AG09319 (cell line): ENCODE results near the gene SLC34A3.

ENCODE experiments used
- DNase-seq: peaks from one replicate; pipeline ENCODE4 v3.0.0-alpha.2; 2010; ENCODE audit warnings: low read depth; ENCODE audit errors: extremely low read depth
- TF ChIP-seq, protein P1 (sequence below): IDR thresholded peaks from 2 replicates; pipeline ENCODE4 v1.5.1; 2011; ENCODE audit warnings: low read depth, mild to moderate bottlenecking, inconsistent platforms, low read length, moderate library complexity

SLC34A3 gene

DNA sequence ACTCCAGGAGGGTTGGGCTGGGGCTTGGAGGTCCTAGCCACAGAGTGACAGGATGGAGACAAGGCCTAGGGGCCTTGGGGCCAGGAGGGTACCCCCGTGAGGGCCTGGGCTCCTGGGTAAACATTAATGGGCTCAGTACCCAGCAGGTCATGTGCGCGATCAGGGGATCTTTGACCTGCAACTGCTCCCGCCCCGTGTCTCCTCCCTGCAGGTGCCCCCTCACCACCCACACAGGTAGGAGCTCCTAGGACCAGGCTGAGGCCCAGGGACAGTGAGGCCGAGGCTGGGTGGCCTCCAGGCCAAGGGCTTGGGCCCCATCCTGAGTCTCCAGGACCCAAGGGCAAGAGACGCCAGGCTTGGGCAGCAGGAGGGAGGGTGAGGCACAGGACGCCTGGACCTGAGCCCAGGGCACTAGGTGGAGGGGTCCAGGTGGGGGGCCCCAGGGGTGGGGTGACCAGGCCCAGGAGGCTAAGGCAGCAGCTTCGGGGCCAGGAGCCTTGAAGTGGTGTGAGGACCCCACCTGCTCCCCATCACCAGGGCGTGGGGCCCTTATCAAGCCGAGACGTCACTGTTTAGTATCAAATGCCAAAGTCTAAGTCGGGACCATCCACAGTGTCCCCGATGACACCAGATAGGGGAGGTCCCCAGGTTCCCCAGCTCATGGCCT is at the start of gene SLC34A3:
Gene SLC34A3 (plus strand): TSS at position 197 of the 667 bp plus-strand sequence. CDS start 802 bp downstream, outside the sequence.
- TF ChIP-seq, protein P1, sequence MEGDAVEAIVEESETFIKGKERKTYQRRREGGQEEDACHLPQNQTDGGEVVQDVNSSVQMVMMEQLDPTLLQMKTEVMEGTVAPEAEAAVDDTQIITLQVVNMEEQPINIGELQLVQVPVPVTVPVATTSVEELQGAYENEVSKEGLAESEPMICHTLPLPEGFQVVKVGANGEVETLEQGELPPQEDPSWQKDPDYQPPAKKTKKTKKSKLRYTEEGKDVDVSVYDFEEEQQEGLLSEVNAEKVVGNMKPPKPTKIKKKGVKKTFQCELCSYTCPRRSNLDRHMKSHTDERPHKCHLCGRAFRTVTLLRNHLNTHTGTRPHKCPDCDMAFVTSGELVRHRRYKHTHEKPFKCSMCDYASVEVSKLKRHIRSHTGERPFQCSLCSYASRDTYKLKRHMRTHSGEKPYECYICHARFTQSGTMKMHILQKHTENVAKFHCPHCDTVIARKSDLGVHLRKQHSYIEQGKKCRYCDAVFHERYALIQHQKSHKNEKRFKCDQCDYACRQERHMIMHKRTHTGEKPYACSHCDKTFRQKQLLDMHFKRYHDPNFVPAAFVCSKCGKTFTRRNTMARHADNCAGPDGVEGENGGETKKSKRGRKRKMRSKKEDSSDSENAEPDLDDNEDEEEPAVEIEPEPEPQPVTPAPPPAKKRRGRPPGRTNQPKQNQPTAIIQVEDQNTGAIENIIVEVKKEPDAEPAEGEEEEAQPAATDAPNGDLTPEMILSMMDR = no peak
- DNase-seq = no peak

DNA sequence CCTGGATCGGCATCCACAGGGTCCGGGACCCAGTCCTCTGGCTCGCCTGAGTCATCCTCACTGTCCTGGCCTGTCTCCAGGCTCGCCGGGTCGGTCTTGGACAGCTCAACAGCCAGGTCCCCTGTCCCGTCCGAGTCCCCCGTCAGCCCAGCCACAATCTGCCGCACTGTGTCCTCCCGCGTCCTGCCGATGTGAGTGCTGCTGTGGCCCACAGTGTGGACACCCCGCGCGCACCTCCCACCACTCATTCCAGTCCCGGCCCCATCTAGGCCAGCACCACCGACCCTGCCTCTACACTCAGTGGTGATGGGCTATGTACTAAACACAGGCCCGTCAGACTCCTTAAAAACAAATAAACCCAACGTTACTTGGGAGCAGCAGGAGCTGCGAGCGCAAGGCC is 49.0 kb upstream of the SLC34A3 start:
- TF ChIP-seq, protein P1 = no peak
- no peak for DNase-seq

DNA sequence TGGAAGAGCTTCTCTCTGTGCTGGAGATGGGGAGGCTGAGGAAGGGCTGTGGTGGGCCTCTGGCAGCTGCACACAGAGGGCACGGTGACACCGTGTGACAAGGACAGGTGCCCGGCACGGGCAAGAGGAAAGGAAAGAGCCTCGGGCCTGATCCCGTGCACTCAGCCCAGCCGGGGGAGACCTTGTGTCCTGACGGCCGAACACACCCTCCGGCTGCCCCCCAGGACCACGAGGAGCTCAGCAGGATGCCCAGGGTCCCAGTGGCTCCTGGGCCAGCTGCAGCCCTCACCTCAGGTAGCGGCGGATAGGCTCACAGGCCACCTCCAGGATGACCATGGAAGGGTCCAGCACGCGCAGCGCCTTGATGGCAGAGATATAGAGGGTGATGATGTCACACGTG is 47.9 kb upstream of the SLC34A3 start:
- DNase-seq = no peak
- TF ChIP-seq, protein P1 = no peak

DNA sequence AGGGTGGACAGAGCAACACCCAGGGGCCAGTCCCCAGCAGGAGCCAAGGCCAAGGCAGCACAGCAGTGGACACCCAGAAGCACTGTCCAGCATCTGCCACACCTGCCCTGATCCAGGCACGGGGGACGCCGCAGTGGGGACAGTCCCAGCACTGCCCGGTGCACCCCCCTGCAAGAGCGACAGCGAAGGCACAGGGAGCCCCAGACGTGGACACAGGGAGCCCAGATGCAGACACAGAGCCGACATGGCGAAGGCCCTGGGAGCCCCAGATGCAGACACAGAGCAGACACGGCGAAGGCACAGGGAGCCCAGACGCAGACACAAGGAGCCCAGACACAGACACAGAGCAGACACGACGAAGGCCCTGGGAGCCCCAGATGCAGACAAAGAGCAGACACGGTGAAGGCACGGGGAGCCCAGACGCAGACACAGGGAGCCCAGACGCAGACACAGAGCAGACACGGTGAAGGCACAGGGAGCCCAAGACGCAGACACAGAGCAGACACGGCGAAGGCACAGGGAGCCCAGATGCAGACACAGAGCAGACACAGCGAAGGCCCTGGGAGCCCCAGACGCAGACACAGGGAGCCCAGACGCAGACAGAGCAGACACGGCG is 46.6 kb upstream of the SLC34A3 start:
- TF ChIP-seq, protein P1 = no peak
- DNase-seq = no peak

DNA sequence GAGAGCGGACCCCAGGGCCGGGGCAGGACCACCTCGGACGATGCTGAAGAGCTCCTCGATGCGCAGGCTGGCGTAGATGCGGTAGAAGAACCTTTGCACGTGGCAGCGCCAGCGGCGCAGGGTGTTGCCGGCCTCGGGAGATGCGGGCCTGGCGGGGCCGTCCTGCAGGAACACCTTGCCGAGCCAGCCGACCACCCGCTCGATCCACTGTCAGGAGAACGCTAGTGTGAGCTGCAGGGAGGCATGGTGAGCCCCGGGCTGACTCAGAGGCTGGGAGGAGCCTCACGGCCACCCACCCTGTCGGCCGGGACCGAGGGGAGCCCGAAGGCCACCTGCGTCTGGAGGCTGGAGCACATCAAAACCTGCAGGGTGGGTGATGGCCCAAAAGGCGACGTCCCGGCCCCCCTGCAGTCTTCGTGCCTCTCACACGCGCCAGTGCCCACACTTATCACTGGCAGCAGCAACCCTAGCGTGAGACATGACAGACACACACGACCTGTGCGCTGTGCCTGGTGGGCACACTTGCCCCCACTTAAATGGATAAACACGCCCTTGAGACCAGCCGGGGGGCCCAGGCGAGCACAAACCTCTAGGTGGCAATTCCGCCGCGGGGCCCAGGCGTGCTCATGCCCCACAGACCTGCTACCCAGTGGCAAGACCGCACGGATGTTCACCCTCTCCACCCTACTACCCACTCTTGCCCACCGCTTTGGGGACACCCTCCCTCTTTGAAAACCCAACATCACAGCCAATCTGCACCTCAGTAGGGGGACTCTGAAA is 45.6 kb upstream of the SLC34A3 start:
- DNase-seq = no peak
- TF ChIP-seq, protein P1 = no peak

DNA sequence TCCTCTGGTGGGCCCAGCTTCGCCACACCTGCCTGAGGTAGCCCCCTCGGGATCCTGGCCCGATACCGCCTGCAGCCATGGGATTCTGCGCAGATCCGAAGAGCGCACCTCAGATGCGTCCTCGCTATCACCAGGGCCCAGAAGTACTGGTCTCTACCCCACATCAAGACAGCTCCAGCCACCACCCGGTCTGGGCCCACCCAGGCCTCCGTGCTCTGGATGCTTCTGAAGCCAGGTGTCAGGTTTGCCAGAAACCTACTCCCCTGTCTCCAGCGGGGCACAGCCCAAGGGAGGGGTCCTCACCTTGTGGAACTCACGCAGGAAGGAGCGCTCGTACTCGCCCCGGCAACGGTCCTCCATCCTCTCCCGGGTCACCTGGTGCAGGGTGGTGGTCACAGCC is 44.8 kb upstream of the SLC34A3 start:
- DNase-seq = no peak
- TF ChIP-seq, protein P1 = no peak

DNA sequence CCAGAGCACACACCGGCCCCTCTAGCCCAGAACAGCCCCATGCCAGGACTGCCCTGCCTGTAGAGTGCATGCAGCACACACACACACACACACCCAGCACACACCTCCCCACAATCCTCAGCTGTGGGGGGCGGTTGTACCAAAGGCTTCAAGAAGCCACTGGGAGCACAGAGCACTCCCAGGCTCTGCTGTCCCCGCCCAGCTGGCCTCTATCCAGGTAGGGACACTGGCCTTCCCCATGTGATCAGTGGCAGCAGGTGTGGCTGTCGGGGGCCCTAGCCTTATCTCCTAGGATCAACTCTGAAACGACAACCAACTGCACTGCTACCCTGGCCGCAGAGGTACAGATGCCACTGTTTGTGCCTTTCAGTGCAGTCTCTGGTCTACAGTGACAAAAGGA is 44.3 kb upstream of the SLC34A3 start:
- no peak for DNase-seq
- TF ChIP-seq, protein P1 = no peak
